CD4-positive, CD25-positive, alpha-beta regulatory T cell (primary cell): ENCODE data around the gene DDRGK1. TPM values are rescaled to one million over a fixed set of nuclear protein-coding genes. Genes with fewer than 3 reads are reported as not detected.

Experiments
- ATAC-seq, 2 donors: fragments of 150-1000 bp; cut with Tn5 transposase; one replicate each; pipeline ENCODE4 v1.10.0; 2021; ENCODE audit warnings: low read depth in 2 of 2, moderate number of reproducible peaks in 2 of 2, moderate library complexity in 1 of 2
- DNase-seq, 3 donors: peaks; one replicate each; pipeline versions ENCODE4 v3.0.0 to v3.0.0-alpha.2; 2012 to 2022; ENCODE audit warnings: mixed read lengths in 1 of 3
- H3K27ac ChIP-seq: one replicate; pipeline ENCODE4 v1.7.0; 2013; ENCODE audit warnings: mild to moderate bottlenecking, low read length; ENCODE audit not compliant: insufficient read depth, poor library complexity, severe bottlenecking
- H3K27me3 ChIP-seq: one replicate; pipeline ENCODE4 v1.7.0; 2013; ENCODE audit warnings: low read length; ENCODE audit not compliant: control insufficient read depth, insufficient read depth
- H3K36me3 ChIP-seq: one replicate; pipeline ENCODE4 v1.7.0; 2013; ENCODE audit warnings: mild to moderate bottlenecking, low read length, moderate library complexity; ENCODE audit not compliant: control insufficient read depth, insufficient read depth
- H3K4me1 ChIP-seq: 2 replicates; pipeline ENCODE4 v1.7.0; 2013; ENCODE audit warnings: mild to moderate bottlenecking, low read length; ENCODE audit not compliant: insufficient read depth, control insufficient read depth, poor library complexity, severe bottlenecking
- H3K4me3 ChIP-seq: one replicate; pipeline ENCODE4 v1.7.0; 2013; ENCODE audit warnings: low read depth, mild to moderate bottlenecking, low read length, moderate library complexity
- H3K9me3 ChIP-seq, 2 experiments: 1 replicate in 1 of 2; 2 replicates in 1 of 2; pipeline ENCODE4 v1.7.0; 2013; ENCODE audit warnings: low read length in 2 of 2, mild to moderate bottlenecking in 1 of 2, moderate library complexity in 1 of 2; ENCODE audit not compliant: control insufficient read depth in 2 of 2
- H3K27ac Mint-ChIP-seq, 3 donors: one replicate each; pipeline ENCODE4 v1.8.0; 2020 to 2022; ENCODE audit warnings: mild to moderate bottlenecking in 3 of 3, mixed read lengths in 3 of 3, moderate library complexity in 2 of 3
- H3K27me3 Mint-ChIP-seq: one replicate; pipeline ENCODE4 v1.8.0; 2022; ENCODE audit warnings: mild to moderate bottlenecking, mixed read lengths
- H3K36me3 Mint-ChIP-seq: one replicate; pipeline ENCODE4 v1.8.0; 2020; ENCODE audit warnings: mixed read lengths
- H3K4me1 Mint-ChIP-seq, 4 donors: one replicate each; pipeline ENCODE4 v1.8.0; 2020 to 2022; ENCODE audit warnings: mixed read lengths in 4 of 4, mild to moderate bottlenecking in 1 of 4
- H3K4me3 Mint-ChIP-seq, 4 donors: one replicate each; pipeline ENCODE4 v1.8.0; 2020 to 2022; ENCODE audit warnings: mild to moderate bottlenecking in 4 of 4, mixed read lengths in 4 of 4, moderate library complexity in 3 of 4
- H3K9me3 Mint-ChIP-seq, 7 donors: one replicate each; pipeline ENCODE4 v1.8.0; 2020 to 2022; ENCODE audit warnings: mixed read lengths in 7 of 7, mild to moderate bottlenecking in 3 of 7, moderate library complexity in 2 of 7
- polyA plus RNA-seq, 4 donors: library from polyadenylated mRNA; unstranded; fragments of 300-500 nt; fragmentation: Illumina TruSeq; gene quantifications; one replicate each; pipeline ENCODE4 v1.2.3, GENCODE V29; 2021
- total RNA-seq: library from RNA; stranded (reverse); gene quantifications from one replicate; pipeline ENCODE4 v1.2.3, GENCODE V29; 2022

Gene DDRGK1
- total and polyA plus RNA-seq, 5 donors from 2014 or later: 39.2 to 53.8 (median 45.2) TPM

- ATAC-seq: no peak
- H3K4me1 ChIP-seq: peaks cover 12% of the 10 kb centered on the region
Measured at GRCh38 chr20:3227506-3227905, 23.0 kb upstream of the DDRGK1 start.

GRCh38 chr20:3226864-3227263 is 22.4 kb upstream of the DDRGK1 start:
- no peaks in the 10 kb centered on the region for H3K27me3 ChIP-seq
- DNase-seq: no peak
- no peak overlapping the region for H3K27ac ChIP-seq
- no peaks in the 10 kb centered on the region for H3K27me3 Mint-ChIP-seq
- peaks cover 0 to 21% (median 3%) of the 10 kb centered on the region in 4 donors for H3K4me1 Mint-ChIP-seq
- no peaks in the 10 kb centered on the region for H3K36me3 Mint-ChIP-seq
- peaks cover 12% of the 10 kb centered on the region for H3K4me1 ChIP-seq
- H3K4me3 ChIP-seq: no peak overlapping the region
- H3K9me3 ChIP-seq: no peaks in the 10 kb centered on the region
- no peak for ATAC-seq
- no peak overlapping the region for H3K4me3 Mint-ChIP-seq
- peaks cover 12% of the 10 kb centered on the region for H3K36me3 ChIP-seq
- H3K27ac Mint-ChIP-seq: no peak overlapping the region
- H3K9me3 Mint-ChIP-seq: no peaks in the 10 kb centered on the region

More at GRCh38 chr20:3227506-3227905, 23.0 kb upstream of the DDRGK1 start:
- Histone ChIP-seq H3K4me3 (no peak overlapping the region), H3K27me3 (no peaks in the 10 kb centered on the region), H3K9me3 (no peaks in the 10 kb centered on the region), H3K36me3 (peaks cover 10% of the 10 kb centered on the region), H3K27ac (no peak overlapping the region)
- H3K27me3 Mint-ChIP-seq: no peaks in the 10 kb centered on the region
- H3K36me3 Mint-ChIP-seq: no peaks in the 10 kb centered on the region
- no peak overlapping the region for H3K4me3 Mint-ChIP-seq
- H3K27ac Mint-ChIP-seq: no peak overlapping the region
- no peaks in the 10 kb centered on the region for H3K9me3 Mint-ChIP-seq
- peaks cover 0 to 19% (median 3%) of the 10 kb centered on the region in 4 donors for H3K4me1 Mint-ChIP-seq
- DNase-seq: no peak

- no peak for ATAC-seq
- no peaks in the 10 kb centered on the region for H3K9me3 Mint-ChIP-seq
- H3K4me3 ChIP-seq: no peak overlapping the region
- H3K27me3 Mint-ChIP-seq: no peaks in the 10 kb centered on the region
- peaks cover 0 to 29% (median 5%) of the 10 kb centered on the region in 4 donors for H3K4me1 Mint-ChIP-seq
- H3K9me3 ChIP-seq: no peaks in the 10 kb centered on the region
- peaks cover 12% of the 10 kb centered on the region for H3K4me1 ChIP-seq
- DNase-seq: no peak
- peaks cover 20% of the 10 kb centered on the region for H3K36me3 ChIP-seq
- H3K27ac ChIP-seq: no peak overlapping the region
- no peak overlapping the region for H3K4me3 Mint-ChIP-seq
- no peaks in the 10 kb centered on the region for H3K27me3 ChIP-seq
- peak overlapping the region in 1 of 3 donors; percentile 12 for H3K27ac Mint-ChIP-seq
- H3K36me3 Mint-ChIP-seq: peaks cover 5% of the 10 kb centered on the region
Measured at GRCh38 chr20:3226093-3226492, 21.6 kb upstream of the DDRGK1 start.

DNA sequence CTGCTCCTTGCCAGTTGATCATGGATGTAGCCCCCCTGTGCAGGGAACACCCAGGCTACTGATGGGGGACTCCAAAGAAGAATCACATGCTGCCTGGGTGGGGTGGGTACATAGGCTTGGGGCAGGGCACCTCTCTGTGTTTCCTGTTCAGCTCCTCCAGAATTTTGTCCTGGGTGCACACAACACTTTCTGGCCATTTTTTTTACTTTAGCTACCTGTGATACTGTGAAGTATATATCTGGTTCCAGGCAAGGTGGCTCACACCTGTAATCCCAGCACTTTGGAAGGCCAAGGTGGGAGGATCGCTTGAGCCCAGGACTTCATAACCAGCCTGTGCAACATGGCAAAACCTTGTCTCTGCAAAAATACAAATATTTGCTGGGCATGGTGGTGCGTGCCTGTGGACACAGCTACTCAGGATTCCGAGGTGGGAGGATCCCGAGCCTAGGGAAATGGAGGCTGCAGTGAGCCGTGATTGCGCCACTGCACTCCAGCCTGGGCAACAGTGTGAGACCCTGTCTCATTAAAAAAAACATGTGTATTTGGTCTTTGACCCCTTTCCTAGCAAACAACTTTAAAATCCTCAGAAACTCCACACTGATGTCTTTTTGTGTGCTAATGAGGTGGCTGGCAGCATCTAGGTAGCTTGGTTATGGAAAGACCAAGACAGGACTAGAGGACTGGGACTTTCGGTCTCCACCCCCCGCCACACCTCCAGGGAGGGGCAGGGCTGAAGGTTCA is 20.4 kb upstream of the DDRGK1 start:
- no peaks in the 10 kb centered on the region for H3K9me3 Mint-ChIP-seq
- Histone ChIP-seq H3K27me3 (no peaks in the 10 kb centered on the region), H3K4me1 (peaks cover 12% of the 10 kb centered on the region), H3K4me3 (no peak overlapping the region), H3K9me3 (no peaks in the 10 kb centered on the region), H3K27ac (no peak overlapping the region), H3K36me3 (peaks cover 28% of the 10 kb centered on the region)
- H3K4me1 Mint-ChIP-seq: peaks cover 0 to 30% (median 6%) of the 10 kb centered on the region in 4 donors
- peak overlapping the region in 1 of 3 donors; percentile 32 for H3K27ac Mint-ChIP-seq
- H3K36me3 Mint-ChIP-seq: peaks cover 6% of the 10 kb centered on the region
- no peak for ATAC-seq
- H3K27me3 Mint-ChIP-seq: no peaks in the 10 kb centered on the region
- H3K4me3 Mint-ChIP-seq: no peak overlapping the region
- DNase-seq: no peak

DNA sequence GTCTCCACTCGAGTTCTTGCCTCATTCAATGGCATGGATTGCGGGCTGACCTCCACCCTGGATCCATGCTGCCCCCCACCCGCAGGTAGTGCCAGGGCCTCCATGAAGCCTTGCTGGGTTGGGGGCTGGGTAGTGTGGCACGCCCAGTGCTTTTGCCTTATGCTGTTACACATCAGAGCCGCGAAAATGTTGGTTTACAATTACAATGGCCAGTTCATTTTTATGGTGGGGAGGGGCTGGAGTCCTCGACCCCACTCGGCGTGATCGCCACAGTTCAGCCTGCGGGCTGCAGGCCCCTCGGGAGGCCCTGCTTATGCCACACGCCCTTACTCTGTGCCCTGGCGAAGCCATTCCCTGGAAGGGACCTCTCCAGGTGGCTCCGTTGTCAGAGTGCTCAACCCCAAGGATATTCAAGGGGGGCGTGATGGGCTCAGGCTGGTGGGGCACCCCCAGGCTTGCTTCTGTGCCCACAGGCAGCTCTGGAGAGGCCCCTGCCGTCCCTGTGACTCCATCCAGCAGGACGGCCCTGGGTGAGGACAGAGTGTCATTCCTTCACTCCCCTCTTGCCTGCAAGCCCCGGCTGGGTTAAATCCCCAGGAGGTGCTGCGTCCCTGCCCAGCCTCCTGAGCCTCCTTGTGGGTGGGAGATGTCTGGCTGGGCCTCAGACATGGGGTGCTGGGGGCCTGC is 19.7 kb upstream of the DDRGK1 start:
- no peak overlapping the region for H3K27ac ChIP-seq
- ATAC-seq: no peak
- Mint-ChIP-seq H3K4me1 (peaks cover 0 to 30% (median 6%) of the 10 kb centered on the region in 4 donors), H3K27ac (peak overlapping the region in 2 of 3 donors; percentile 41 to 78), H3K36me3 (peaks cover 6% of the 10 kb centered on the region), H3K4me3 (no peak overlapping the region), H3K9me3 (no peaks in the 10 kb centered on the region), H3K27me3 (no peaks in the 10 kb centered on the region)
- no peak for DNase-seq
- peaks cover 28% of the 10 kb centered on the region for H3K36me3 ChIP-seq
- no peaks in the 10 kb centered on the region for H3K9me3 ChIP-seq
- peaks cover 12% of the 10 kb centered on the region for H3K4me1 ChIP-seq
- no peak overlapping the region for H3K4me3 ChIP-seq
- H3K27me3 ChIP-seq: no peaks in the 10 kb centered on the region

GRCh38 chr20:3223651-3223993 is 19.1 kb upstream of the DDRGK1 start:
- H3K27me3 Mint-ChIP-seq: no peaks in the 10 kb centered on the region
- ATAC-seq: no peak
- H3K36me3 Mint-ChIP-seq: peaks cover 6% of the 10 kb centered on the region
- H3K9me3 ChIP-seq: no peaks in the 10 kb centered on the region
- H3K4me3 ChIP-seq: no peak overlapping the region
- peaks cover 14% of the 10 kb centered on the region for H3K4me1 ChIP-seq
- no peaks in the 10 kb centered on the region for H3K27me3 ChIP-seq
- H3K27ac Mint-ChIP-seq: peak overlapping the region in 2 of 3 donors; percentile 64 to 78
- peaks cover 28% of the 10 kb centered on the region for H3K36me3 ChIP-seq
- DNase-seq: no peak
- H3K9me3 Mint-ChIP-seq: no peaks in the 10 kb centered on the region
- peak overlapping the region in 2 of 4 donors; percentile 21 to 61 for H3K4me3 Mint-ChIP-seq
- peaks cover 0 to 31% (median 6%) of the 10 kb centered on the region in 4 donors for H3K4me1 Mint-ChIP-seq
- H3K27ac ChIP-seq: no peak overlapping the region

- peaks cover 28% of the 10 kb centered on the region for H3K36me3 ChIP-seq
- no peaks in the 10 kb centered on the region for H3K27me3 Mint-ChIP-seq
- H3K27ac Mint-ChIP-seq: peak overlapping the region; percentile 64 to 78 (median 78)
- H3K27ac ChIP-seq: no peak overlapping the region
- ATAC-seq: peak; percentile 66 to 81
- no peaks in the 10 kb centered on the region for H3K9me3 ChIP-seq
- peaks cover 19% of the 10 kb centered on the region for H3K4me1 ChIP-seq
- H3K36me3 Mint-ChIP-seq: peaks cover 6% of the 10 kb centered on the region
- H3K9me3 Mint-ChIP-seq: no peaks in the 10 kb centered on the region
- H3K4me1 Mint-ChIP-seq: peaks cover 0 to 35% (median 6%) of the 10 kb centered on the region in 4 donors
- H3K4me3 ChIP-seq: no peak overlapping the region
- H3K27me3 ChIP-seq: no peaks in the 10 kb centered on the region
- peak in 2 of 3 donors; percentile 51 to 86 for DNase-seq
- peak overlapping the region in 2 of 4 donors; percentile 32 to 61 for H3K4me3 Mint-ChIP-seq
Measured at GRCh38 chr20:3222635-3223600, 18.4 kb upstream of the DDRGK1 start.
